ENCODE results near the gene LMAN2L.

GRCh38 chr2:96754317-96754716 is 14.5 kb upstream of the LMAN2L start:
- TF ChIP-seq POLR2A (IDR thresholded peaks at IDR 0.05; ENCODE audit: extremely low read depth, insufficient read length) = no peak
- TF ChIP-seq MYC (IDR thresholded peaks at IDR 0.05; ENCODE audit: low read depth, low read length) = no peak
